GM13977 (cell line): Measurements from ENCODE around the gene BCL2L12.
"Not testable (repeated sequence)": the region's sequence is repeated elsewhere in the genome, so short reads cannot be mapped to it uniquely, and the experiment has no call there.

Source experiments
- DNase-seq: peaks from one replicate; pipeline ENCODE4 v3.0.0; 2012; ENCODE audit warnings: low spot score
- in situ Hi-C: fragments of 300-500 bp; cut with MboI; formaldehyde crosslinking; loops from one replicate; pipeline ENCODE4 v1.12.0; 2022; ENCODE audit warnings: low sequenced_read_pairs, low pct_unique_long_range_greater_than_20kb, mixed read lengths, inconsistent platforms; ENCODE audit not compliant: unreplicated experiment
- TF ChIP-seq, protein P1 (sequence below): IDR thresholded peaks from 2 replicates; pipeline ENCODE4 v1.5.1; 2012; ENCODE audit warnings: mild to moderate bottlenecking, control low read depth; ENCODE audit not compliant: insufficient read depth; ENCODE audit errors: extremely low read depth, missing control alignments

The BCL2L12 gene

DNA sequence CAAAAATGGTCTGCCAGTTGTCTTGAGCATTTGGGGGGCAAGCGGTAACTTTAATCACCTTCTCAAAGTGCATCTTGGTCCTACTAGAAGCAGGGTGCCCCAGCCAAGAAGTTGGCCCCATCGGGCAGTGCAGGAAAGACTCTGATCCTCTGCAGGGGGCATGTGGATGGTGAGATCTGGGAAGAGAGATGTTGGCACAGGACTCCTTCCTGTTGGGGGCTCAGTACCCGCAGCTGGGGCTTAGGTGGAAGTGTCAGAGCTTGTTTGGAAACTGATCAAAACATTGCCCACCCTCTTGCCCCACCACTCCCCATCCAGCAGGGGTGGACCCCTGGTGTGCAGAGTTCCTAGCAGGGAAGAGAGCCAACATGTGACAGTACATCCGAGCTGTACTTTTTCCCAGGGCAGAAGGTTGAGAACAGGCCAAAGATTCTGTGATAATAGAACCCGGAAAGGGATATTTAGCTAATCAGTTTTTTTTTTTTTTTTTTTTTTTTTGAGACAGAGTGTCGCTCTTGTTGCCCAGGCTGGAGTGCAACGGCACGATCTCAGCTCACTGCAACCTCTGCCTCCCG is 34.6 kb upstream of the BCL2L12 start:
- no peak for DNase-seq
- in situ Hi-C loops, result no loop called here

DNA sequence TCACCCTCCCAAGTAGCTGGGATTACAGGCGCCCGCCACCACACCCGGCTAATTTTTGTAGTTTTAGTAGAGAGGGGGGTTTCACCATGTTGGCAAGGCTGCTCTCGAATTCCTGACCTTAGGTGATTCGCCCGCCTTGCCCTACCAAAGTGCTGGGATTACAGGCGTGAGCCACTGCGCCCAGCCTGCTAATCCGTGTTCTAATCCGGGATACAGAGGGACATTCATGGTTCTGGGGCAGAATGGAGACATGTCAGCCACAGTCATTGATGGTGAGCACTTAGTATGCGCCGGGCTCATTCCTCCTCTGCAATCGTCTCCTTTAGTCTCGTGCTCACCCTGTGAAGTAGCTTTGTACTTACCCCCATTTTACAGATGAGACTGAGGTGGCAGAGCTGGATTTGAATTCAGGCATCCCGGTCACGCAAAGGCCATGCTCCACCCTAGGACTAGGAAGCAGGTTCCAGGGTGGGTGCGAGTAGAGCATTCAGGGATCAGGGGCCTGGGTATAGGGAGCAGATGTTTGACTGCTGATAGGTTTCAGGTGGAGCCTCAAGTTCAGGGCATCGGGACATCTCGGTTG is 34.0 kb upstream of the BCL2L12 start:
- TF ChIP-seq, protein P1, sequence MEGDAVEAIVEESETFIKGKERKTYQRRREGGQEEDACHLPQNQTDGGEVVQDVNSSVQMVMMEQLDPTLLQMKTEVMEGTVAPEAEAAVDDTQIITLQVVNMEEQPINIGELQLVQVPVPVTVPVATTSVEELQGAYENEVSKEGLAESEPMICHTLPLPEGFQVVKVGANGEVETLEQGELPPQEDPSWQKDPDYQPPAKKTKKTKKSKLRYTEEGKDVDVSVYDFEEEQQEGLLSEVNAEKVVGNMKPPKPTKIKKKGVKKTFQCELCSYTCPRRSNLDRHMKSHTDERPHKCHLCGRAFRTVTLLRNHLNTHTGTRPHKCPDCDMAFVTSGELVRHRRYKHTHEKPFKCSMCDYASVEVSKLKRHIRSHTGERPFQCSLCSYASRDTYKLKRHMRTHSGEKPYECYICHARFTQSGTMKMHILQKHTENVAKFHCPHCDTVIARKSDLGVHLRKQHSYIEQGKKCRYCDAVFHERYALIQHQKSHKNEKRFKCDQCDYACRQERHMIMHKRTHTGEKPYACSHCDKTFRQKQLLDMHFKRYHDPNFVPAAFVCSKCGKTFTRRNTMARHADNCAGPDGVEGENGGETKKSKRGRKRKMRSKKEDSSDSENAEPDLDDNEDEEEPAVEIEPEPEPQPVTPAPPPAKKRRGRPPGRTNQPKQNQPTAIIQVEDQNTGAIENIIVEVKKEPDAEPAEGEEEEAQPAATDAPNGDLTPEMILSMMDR, result no peak
- DNase-seq, result no peak
- in situ Hi-C loops, result no loop called here

More for the DNA sequence above, 34.6 kb upstream of the BCL2L12 start:
- TF ChIP-seq, protein P1, result no peak

DNA sequence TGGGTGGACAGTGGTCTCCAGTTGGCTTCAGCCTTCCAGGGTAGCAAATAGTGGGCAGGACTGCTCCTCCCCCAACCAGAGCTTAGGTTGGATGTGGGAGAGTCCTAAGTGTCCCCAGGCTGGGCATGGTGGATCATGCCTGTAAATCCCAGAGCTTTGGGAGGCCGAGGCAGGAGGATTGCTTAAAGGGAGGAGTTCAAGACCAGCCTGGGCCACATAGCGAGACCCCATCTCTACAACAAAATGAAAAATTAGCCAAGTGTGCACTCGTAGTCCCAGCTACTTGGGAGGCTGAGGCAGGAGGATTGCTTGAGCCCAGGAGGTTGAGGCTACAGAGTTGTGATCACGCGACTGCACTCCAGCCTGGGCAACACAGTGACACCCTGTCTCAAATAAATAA is 33.2 kb upstream of the BCL2L12 start:
- in situ Hi-C loops, result no loop called here
- TF ChIP-seq, protein P1, result no peak
- DNase-seq, result no peak

DNA sequence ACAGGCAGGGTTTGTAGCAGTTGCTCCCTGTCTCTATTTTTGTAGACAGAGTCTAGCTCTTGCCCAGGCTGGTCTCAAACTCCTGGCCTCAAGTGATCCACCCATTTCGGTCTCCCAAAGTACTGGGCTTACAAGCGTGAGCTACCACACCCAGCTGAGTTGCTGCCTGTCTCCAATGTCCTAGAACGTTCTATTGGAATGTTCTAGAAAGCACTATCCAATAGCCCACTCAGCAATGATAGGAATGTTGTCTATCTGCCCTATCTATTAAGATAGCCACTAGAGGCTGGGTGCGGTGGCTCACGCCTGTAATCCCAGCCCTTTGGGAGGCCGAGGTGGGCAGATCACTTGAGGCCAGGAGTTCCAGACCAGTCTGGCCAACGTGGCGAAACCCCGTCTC is 32.5 kb upstream of the BCL2L12 start:
- in situ Hi-C loops, DNase-seq: not testable (repeated sequence)

DNA sequence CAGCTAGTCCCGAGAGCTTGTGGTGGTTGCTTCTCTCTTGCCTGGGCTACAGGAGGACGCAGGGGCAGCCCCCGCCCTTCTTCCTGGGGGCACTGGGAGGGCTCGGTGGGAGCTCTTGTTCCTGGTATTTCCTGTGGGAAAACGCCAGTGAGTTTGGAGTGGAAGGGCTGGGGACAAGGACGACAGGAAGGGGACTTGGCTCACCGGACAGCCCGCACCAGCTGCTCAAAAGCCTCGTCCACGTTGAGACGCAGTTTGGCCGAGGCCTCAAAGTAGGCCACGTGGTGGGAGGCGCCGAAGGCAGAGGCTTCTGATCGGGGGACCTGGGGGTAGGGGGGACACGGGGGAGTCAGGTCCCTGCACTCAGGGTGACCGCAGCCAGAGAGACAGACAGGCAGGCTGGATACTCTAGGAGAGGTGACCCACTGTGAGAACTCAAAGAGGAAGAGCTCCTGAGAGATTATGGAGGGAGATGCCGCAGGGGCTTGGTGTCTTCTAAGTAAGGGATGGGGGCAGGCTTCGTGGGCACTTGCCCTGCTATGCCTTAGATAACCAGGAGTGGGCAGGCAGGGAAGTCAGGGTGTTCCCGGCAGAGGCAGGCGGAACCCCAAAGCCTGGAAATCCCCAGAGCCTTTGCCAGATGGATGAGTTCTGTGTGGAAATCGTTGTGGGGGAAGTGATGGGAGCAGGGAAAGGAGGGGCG is 30.1 kb upstream of the BCL2L12 start:
- in situ Hi-C loops, result no loop called here
- DNase-seq, result no peak

DNA sequence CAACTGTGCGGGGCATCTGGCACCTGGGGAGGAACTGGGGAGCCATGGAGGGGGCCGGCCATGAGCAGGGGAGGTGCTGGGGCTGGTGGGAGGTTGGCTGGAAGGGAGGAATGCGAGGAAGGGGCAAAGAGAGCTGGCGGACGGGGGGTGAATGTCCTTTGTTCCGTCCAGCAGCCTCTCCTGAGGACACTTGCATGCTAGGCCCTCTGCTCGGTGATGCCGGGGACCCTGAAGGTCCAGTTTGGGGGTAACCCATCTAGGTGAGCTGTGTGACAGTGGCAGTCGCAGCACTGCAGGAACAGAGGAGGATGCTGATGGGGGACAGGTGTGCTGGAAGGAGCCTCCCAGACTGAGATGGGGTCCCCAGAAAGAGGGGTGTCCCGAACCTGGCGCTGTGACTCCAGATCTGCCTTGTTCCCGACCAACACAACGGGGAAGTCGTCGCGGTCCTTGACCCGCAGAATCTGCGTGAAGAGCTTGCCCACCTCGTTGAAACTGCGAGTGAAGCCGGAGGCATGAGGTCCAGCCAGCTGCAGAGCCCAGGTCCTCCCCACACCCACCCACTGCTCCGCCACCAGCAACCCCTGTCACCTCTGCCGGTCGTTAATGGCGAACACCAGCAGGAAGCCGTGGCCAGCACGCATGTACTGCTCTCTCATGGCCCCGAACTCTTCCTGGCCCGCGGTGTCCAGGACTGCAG is 29.4 kb upstream of the BCL2L12 start:
- in situ Hi-C loops, result no loop called here
- TF ChIP-seq, protein P1, result no peak
- DNase-seq, result no peak

More for the DNA sequence above, 30.1 kb upstream of the BCL2L12 start:
- TF ChIP-seq, protein P1, result no peak
